Prostate gland (tissue), 2 donors: Measurements from ENCODE around the gene RHOT1. TPM values are rescaled to one million over a fixed set of nuclear protein-coding genes. Genes with fewer than 3 reads are reported as not detected.
A peak's percentile ranks its signal among the peaks of the same experiment; 100 is the strongest.
"Not testable (repeated sequence)": the region's sequence is repeated elsewhere in the genome, so short reads cannot be mapped to it uniquely, and the experiment has no call there.

ENCODE experiments used
- DNase-seq: peaks from one replicate; pipeline ENCODE4 v3.0.0-alpha.2; 2019; ENCODE audit warnings: low spot score
- H3K27ac ChIP-seq, 2 donors: fragments of 200-600 bp; sonication (generic); 2 replicates each; pipeline ENCODE4 v1.5.1; 2017 to 2019
- H3K27me3 ChIP-seq: fragments of 200-600 bp; sonication (generic); replicated peaks from 2 replicates; pipeline ENCODE4 v1.5.1; 2019; ENCODE audit not compliant: insufficient read depth
- H3K36me3 ChIP-seq, 2 donors: fragments of 200-600 bp; sonication (generic); 1 replicate in 1 of 2; 2 replicates in 1 of 2; pipeline versions ENCODE4 v1.5.1 to v1.8.1; 2017 to 2019
- H3K4me1 ChIP-seq: fragments of 200-600 bp; sonication (generic); replicated peaks from 2 replicates; pipeline ENCODE4 v1.5.1; 2019
- H3K4me3 ChIP-seq, 2 donors: fragments of 200-600 bp; sonication (generic); 2 replicates each; pipeline ENCODE4 v1.5.1; 2017 to 2019
- H3K9me3 ChIP-seq: fragments of 200-600 bp; sonication (generic); 2 replicates; pipeline ENCODE4 v1.5.1; 2017
- CTCF ChIP-seq, 4 experiments: fragments of 200-600 bp in 2 of 4; fragments of 450-650 bp in 2 of 4; sonication (generic) in 2 of 4; IDR thresholded peaks; 1 replicate in 3 of 4; 2 replicates in 1 of 4; pipeline ENCODE4 v1.5.1; 2016 to 2019; ENCODE audit warnings: antibody characterized with exemption in 4 of 4, mild to moderate bottlenecking in 2 of 4, moderate library complexity in 2 of 4
- POLR2A ChIP-seq: fragments of 450-650 bp; IDR thresholded peaks from one replicate; pipeline ENCODE4 v1.6.1; 2016; ENCODE audit warnings: antibody characterized with exemption, mild to moderate bottlenecking
- POLR2AphosphoS5 ChIP-seq: sonication (generic); formaldehyde crosslinking; IDR thresholded peaks from one replicate; pipeline ENCODE4 v1.6.1; 2017; ENCODE audit warnings: antibody characterized with exemption
- WGBS: methylation state at CpG from one replicate; pipeline ENCODE4 v1.1.5; 2018; 5-methylcytosine and 5-hydroxymethylcytosine counted together
- intact Hi-C: fragments of 100-400 bp; cut with DNase I; formaldehyde crosslinking; loops from one replicate; pipeline ENCODE4 v1.14.2; 2022
- total RNA-seq, 2 donors: library from RNA; depleted of rRNA; stranded (reverse); fragments of >200 nt; gene quantifications; one replicate each; pipeline ENCODE4 v1.1.0, GENCODE V29; 2016

The RHOT1 gene
- total RNA-seq, 2 donors from 2014 or later, result 31.7 to 60.8 TPM

- TF ChIP-seq POLR2AphosphoS5 (no peak), POLR2A (no peak), CTCF (IDR thresholded peaks at IDR 0.05) (no peak)
- DNase-seq, result no peak
- intact Hi-C loops, result loop anchor here (5.0 kb wide), 1 partner anchor 134 kb away; the partner anchor contains the start of gene LRRC37B
- Histone ChIP-seq H3K36me3 (no peaks in the 10 kb centered on the region), H3K27ac (peak overlapping the region; percentile 90 to 92), H3K4me3 (peak overlapping the region; percentile 87 to 89), H3K27me3 (no peaks in the 10 kb centered on the region), H3K4me1 (no peaks in the 10 kb centered on the region), H3K9me3 (no peaks in the 10 kb centered on the region)
- 4% methylated on average over 12 of the region's 12 CpGs for WGBS
Observed at GRCh38 chr17:32141679-32142037, 644 bp upstream of the RHOT1 start.

- WGBS, result 2% methylated on average over 23 of the region's 23 CpGs
- no peaks in the 10 kb centered on the region for H3K36me3 ChIP-seq
- H3K27me3 ChIP-seq, result no peaks in the 10 kb centered on the region
- peak overlapping the region; percentile 90 to 92 for H3K27ac ChIP-seq
- intact Hi-C loops, result loop anchor here (5.0 kb wide), 1 partner anchor 136 kb away; the partner anchor contains the start of gene LRRC37B
- H3K4me1 ChIP-seq, result no peaks in the 10 kb centered on the region
- TF ChIP-seq POLR2AphosphoS5 (peak; percentile 38), POLR2A (no peak)
- peak overlapping the region; percentile 87 to 89 for H3K4me3 ChIP-seq
- no peaks in the 10 kb centered on the region for H3K9me3 ChIP-seq
- DNase-seq, result peak; percentile 47
Observed at GRCh38 chr17:32142857-32143526, 690 bp downstream of the RHOT1 start.

- Histone ChIP-seq H3K27me3 (no peaks in the 10 kb centered on the region), H3K36me3 (no peaks in the 10 kb centered on the region), H3K9me3 (no peaks in the 10 kb centered on the region), H3K4me3 (peak overlapping the region; percentile 87 to 89), H3K27ac (no peak overlapping the region), H3K4me1 (no peaks in the 10 kb centered on the region)
- 14% methylated on average over 6 of the region's 6 CpGs for WGBS
- no peak for DNase-seq
- TF ChIP-seq POLR2A (no peak), CTCF (IDR thresholded peaks at IDR 0.05) (no peak), POLR2AphosphoS5 (no peak)
- intact Hi-C loops, result loop anchor here (5.0 kb wide), 1 partner anchor 136 kb away; the partner anchor contains the start of gene LRRC37B
Observed at GRCh38 chr17:32143527-32143870, 1.2 kb downstream of the RHOT1 start.

- H3K27ac ChIP-seq, H3K36me3 ChIP-seq, H3K9me3 ChIP-seq, H3K27me3 ChIP-seq, H3K4me3 ChIP-seq, DNase-seq, H3K4me1 ChIP-seq: not testable (repeated sequence)
- whole genome bisulfite sequencing, result 98% methylated on average over 2 of the region's 2 CpGs
- intact Hi-C loops, result loop anchor here (5.0 kb wide), 1 partner anchor 137 kb away; the partner anchor contains the start of gene LRRC37B
Observed at GRCh38 chr17:32144442-32144841, 2.1 kb downstream of the RHOT1 start.

GRCh38 chr17:32148351-32148750, 6.0 kb downstream of the RHOT1 start:
- Histone ChIP-seq H3K4me3 (no peak overlapping the region), H3K27me3 (no peaks in the 10 kb centered on the region), H3K9me3 (no peaks in the 10 kb centered on the region), H3K27ac (no peak overlapping the region), H3K4me1 (no peaks in the 10 kb centered on the region), H3K36me3 (no peaks in the 10 kb centered on the region)
- WGBS, result 82% methylated on average over 5 of the region's 5 CpGs
- no peak for DNase-seq
- TF ChIP-seq CTCF (IDR thresholded peaks at IDR 0.05), result no peak
- no peak for TF ChIP-seq POLR2AphosphoS5
- no peak for TF ChIP-seq POLR2A
- intact Hi-C loops, result no loop called here

GRCh38 chr17:32150358-32150757, 8.1 kb downstream of the RHOT1 start:
- Histone ChIP-seq H3K9me3 (no peaks in the 10 kb centered on the region), H3K36me3 (no peaks in the 10 kb centered on the region), H3K4me1 (no peaks in the 10 kb centered on the region), H3K27ac (no peak overlapping the region), H3K27me3 (no peaks in the 10 kb centered on the region), H3K4me3 (no peak overlapping the region)
- DNase-seq, result no peak
- intact Hi-C loops, result no loop called here
- TF ChIP-seq CTCF (IDR thresholded peaks at IDR 0.05) (no peak), POLR2A (no peak), POLR2AphosphoS5 (no peak)
